Measurements from ENCODE around the gene OR7C2. TPM values are rescaled to one million over a fixed set of nuclear protein-coding genes. Genes with fewer than 3 reads are reported as not detected.
A peak's percentile ranks its signal among the peaks of the same experiment; 100 is the strongest.
"Not testable (repeated sequence)": the region's sequence is repeated elsewhere in the genome, so short reads cannot be mapped to it uniquely, and the experiment has no call there.

OR7C2 gene
- total and polyA plus RNA-seq, 2 experiments from 2014 or later = not detected

DNA sequence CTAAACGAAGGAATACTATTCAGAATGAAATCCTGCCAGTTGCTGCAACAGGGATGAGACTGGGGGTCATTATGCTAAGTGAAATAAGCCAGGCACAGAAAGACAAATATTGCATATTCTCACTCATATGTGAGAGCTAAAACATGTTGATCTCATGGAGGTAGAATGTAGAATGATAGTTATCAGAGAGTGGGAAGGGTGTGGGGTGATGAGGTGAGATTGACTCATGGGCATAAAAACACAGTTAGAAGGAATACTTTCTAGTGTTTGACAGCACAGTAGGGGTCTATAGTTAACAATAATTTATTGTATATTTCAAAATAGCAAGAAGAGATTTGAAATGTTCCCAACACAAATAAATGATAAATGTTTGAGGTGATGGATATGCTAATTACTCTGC lies 7.8 kb upstream of the OR7C2 start:
- H3K27ac ChIP-seq = no peak overlapping the region
- H3K9me3 ChIP-seq (ENCODE audit: low read depth) = no peaks in the 10 kb centered on the region
- no peak for DNase-seq (ENCODE audit: low read depth in 1 of 2, low spot score in 1 of 2)
- no peaks in the 10 kb centered on the region for H3K36me3 ChIP-seq
- no peaks in the 10 kb centered on the region for H3K4me1 ChIP-seq (ENCODE audit: low read depth)
- H3K27me3 ChIP-seq = no peaks in the 10 kb centered on the region
- TF ChIP-seq, protein P1, sequence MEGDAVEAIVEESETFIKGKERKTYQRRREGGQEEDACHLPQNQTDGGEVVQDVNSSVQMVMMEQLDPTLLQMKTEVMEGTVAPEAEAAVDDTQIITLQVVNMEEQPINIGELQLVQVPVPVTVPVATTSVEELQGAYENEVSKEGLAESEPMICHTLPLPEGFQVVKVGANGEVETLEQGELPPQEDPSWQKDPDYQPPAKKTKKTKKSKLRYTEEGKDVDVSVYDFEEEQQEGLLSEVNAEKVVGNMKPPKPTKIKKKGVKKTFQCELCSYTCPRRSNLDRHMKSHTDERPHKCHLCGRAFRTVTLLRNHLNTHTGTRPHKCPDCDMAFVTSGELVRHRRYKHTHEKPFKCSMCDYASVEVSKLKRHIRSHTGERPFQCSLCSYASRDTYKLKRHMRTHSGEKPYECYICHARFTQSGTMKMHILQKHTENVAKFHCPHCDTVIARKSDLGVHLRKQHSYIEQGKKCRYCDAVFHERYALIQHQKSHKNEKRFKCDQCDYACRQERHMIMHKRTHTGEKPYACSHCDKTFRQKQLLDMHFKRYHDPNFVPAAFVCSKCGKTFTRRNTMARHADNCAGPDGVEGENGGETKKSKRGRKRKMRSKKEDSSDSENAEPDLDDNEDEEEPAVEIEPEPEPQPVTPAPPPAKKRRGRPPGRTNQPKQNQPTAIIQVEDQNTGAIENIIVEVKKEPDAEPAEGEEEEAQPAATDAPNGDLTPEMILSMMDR (IDR thresholded peaks at IDR 0.05; ENCODE audit: low read depth, low read length) = no peak
- no peak overlapping the region for H3K4me3 ChIP-seq

GRCh38 chr19:14940266-14940665 lies 1.0 kb upstream of the OR7C2 start:
- TF ChIP-seq, protein P1 (IDR thresholded peaks at IDR 0.05; ENCODE audit: low read depth, low read length) = no peak
- H3K4me3 ChIP-seq = no peak overlapping the region
- no peak overlapping the region for H3K27ac ChIP-seq
- no peaks in the 10 kb centered on the region for H3K36me3 ChIP-seq
- no peaks in the 10 kb centered on the region for H3K4me1 ChIP-seq (ENCODE audit: low read depth)
- H3K27me3 ChIP-seq = no peaks in the 10 kb centered on the region
- DNase-seq (ENCODE audit: low read depth in 1 of 2, low spot score in 1 of 2) = no peak
- H3K9me3 ChIP-seq (ENCODE audit: low read depth) = no peaks in the 10 kb centered on the region

DNA sequence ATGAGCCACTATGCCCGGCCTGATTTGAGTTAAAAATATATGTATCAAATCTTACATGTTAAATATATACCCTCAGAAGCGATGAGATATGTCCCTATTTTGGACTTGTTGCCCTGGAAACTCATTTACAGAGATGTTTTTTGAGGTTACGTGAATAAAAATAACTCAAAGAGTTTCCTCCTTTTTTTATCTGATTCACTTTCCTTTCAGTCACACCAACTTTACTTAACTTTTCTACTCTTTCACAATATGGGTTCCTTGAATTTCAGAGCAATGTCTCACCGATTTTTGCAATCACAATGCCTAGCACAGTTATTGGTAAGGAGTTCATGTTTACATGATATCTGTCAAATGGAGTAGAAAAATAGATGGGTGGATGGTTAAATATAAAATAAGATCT lies 2.3 kb downstream of the OR7C2 start:
- TF ChIP-seq, protein P1 (IDR thresholded peaks at IDR 0.05; ENCODE audit: low read depth, low read length) = no peak
- DNase-seq (ENCODE audit: low read depth in 1 of 2, low spot score in 1 of 2) = peak in 1 of 2 donors; percentile 35
- no peaks in the 10 kb centered on the region for H3K4me1 ChIP-seq (ENCODE audit: low read depth)

GRCh38 chr19:14944456-14944855 lies 3.2 kb downstream of the OR7C2 start:
- no peaks in the 10 kb centered on the region for H3K36me3 ChIP-seq
- no peak for DNase-seq (ENCODE audit: low read depth in 1 of 2, low spot score in 1 of 2)
- H3K4me1 ChIP-seq (ENCODE audit: low read depth) = no peaks in the 10 kb centered on the region
- H3K27me3 ChIP-seq = no peaks in the 10 kb centered on the region
- no peak overlapping the region for H3K4me3 ChIP-seq
- TF ChIP-seq, protein P1 (IDR thresholded peaks at IDR 0.05; ENCODE audit: low read depth, low read length) = no peak
- H3K27ac ChIP-seq = no peak overlapping the region
- H3K9me3 ChIP-seq (ENCODE audit: low read depth) = no peaks in the 10 kb centered on the region

More for the DNA sequence above, 2.3 kb downstream of the OR7C2 start:
- H3K27ac ChIP-seq = no peak overlapping the region
- H3K9me3 ChIP-seq (ENCODE audit: low read depth) = no peaks in the 10 kb centered on the region
- H3K4me3 ChIP-seq = no peak overlapping the region
- no peaks in the 10 kb centered on the region for H3K27me3 ChIP-seq
- H3K36me3 ChIP-seq = no peaks in the 10 kb centered on the region

- not testable (repeated sequence) for DNase-seq (ENCODE audit: low read depth in 1 of 2, low spot score in 1 of 2); H3K27me3 ChIP-seq; H3K4me1 ChIP-seq (ENCODE audit: low read depth)
Observed at GRCh38 chr19:14949413-14949812, 8.1 kb downstream of the OR7C2 start.

GRCh38 chr19:14949876-14950275 lies 8.6 kb downstream of the OR7C2 start:
- no peak for DNase-seq (ENCODE audit: low read depth in 1 of 2, low spot score in 1 of 2)
- Histone ChIP-seq H3K27ac (no peak overlapping the region), H3K36me3 (no peaks in the 10 kb centered on the region), H3K4me3 (no peak overlapping the region), H3K9me3 (ENCODE audit: low read depth) (no peaks in the 10 kb centered on the region), H3K27me3 (no peaks in the 10 kb centered on the region), H3K4me1 (ENCODE audit: low read depth) (no peaks in the 10 kb centered on the region)
- TF ChIP-seq, protein P1 (IDR thresholded peaks at IDR 0.05; ENCODE audit: low read depth, low read length) = no peak

More at GRCh38 chr19:14949413-14949812, 8.1 kb downstream of the OR7C2 start:
- not testable (repeated sequence) for H3K36me3 ChIP-seq; H3K27ac ChIP-seq; H3K9me3 ChIP-seq (ENCODE audit: low read depth); H3K4me3 ChIP-seq

All from cardiac muscle cell (in vitro differentiated cells and primary cell).